PC-3 (cell line): Measurements from ENCODE around the gene MPDZ. TPM values are rescaled to one million over a fixed set of nuclear protein-coding genes. Genes with fewer than 3 reads are reported as not detected.
A peak's percentile ranks its signal among the peaks of the same experiment; 100 is the strongest.

Experiments used
- ATAC-seq: fragments of 200-7000 bp; cut with Tn5 transposase; 2 replicates; pipeline ENCODE4 v1.9.1; 2020; ENCODE audit warnings: mild to moderate bottlenecking, moderate library complexity
- BruUV-seq: library from RNA; stranded (reverse); fragments of 400-500 nt; replicated peaks from 2 replicates; lab custom pipeline; 2021; lab: Mats Ljungman, UMichigan
- CTCF ChIA-PET: fragments of 300-600 bp; sonication (Branson Sonifier 250); formaldehyde crosslinking; loops from one replicate; lab custom pipeline; 2022; ENCODE audit warnings: antibody characterized with exemption; lab: Charles Lee
- POLR2A ChIA-PET: fragments of 300-600 bp; sonication (Branson Sonifier 250); formaldehyde crosslinking; loops from one replicate; lab custom pipeline; 2022; ENCODE audit warnings: antibody characterized with exemption; ENCODE audit not compliant: unreplicated experiment; lab: Charles Lee
- DNase-seq: peaks from one replicate; pipeline ENCODE4 v3.0.0-alpha.2; 2015
- H2AFZ ChIP-seq: fragments of 300-600 bp; sonication (generic); 2 replicates; pipeline ENCODE4 v1.6.0; 2016; ENCODE audit warnings: antibody characterized with exemption, low read length
- H3F3A ChIP-seq: fragments of 300-600 bp; sonication (generic); one replicate; pipeline ENCODE4 v1.6.0; 2017; ENCODE audit warnings: antibody characterized with exemption, low read length, control low read depth, mild to moderate bottlenecking; ENCODE audit not compliant: unreplicated experiment
- H3K27ac ChIP-seq: fragments of 300-600 bp; sonication (generic); 2 replicates; pipeline ENCODE4 v1.5.1; 2016; ENCODE audit warnings: mild to moderate bottlenecking, low read length
- H3K27me3 ChIP-seq: fragments of 300-600 bp; sonication (generic); 2 replicates; pipeline ENCODE4 v1.6.1; 2016; ENCODE audit warnings: low read length, mixed read lengths
- H3K36me3 ChIP-seq: fragments of 300-600 bp; sonication (generic); 2 replicates; pipeline ENCODE4 v1.6.1; 2016; ENCODE audit warnings: low read depth, mixed run types, low read length, mixed read lengths
- H3K4me1 ChIP-seq: fragments of 300-600 bp; sonication (generic); 2 replicates; pipeline ENCODE4 v1.5.1; 2016; ENCODE audit warnings: low read length; ENCODE audit not compliant: insufficient read depth
- H3K4me2 ChIP-seq: fragments of 300-600 bp; sonication (generic); 2 replicates; pipeline ENCODE4 v1.6.0; 2016; ENCODE audit warnings: low read length
- H3K4me3 ChIP-seq: fragments of 300-600 bp; sonication (generic); 2 replicates; pipeline ENCODE4 v1.5.1; 2016; ENCODE audit warnings: mild to moderate bottlenecking, low read length, mixed read lengths
- H3K79me2 ChIP-seq: fragments of 300-600 bp; sonication (generic); 2 replicates; pipeline ENCODE4 v1.6.1; 2017; ENCODE audit warnings: low read length, mixed read lengths
- H3K9ac ChIP-seq: fragments of 300-600 bp; sonication (generic); 2 replicates; pipeline ENCODE4 v1.6.0; 2016; ENCODE audit warnings: mild to moderate bottlenecking, low read length
- H3K9me2 ChIP-seq: fragments of 300-600 bp; sonication (generic); replicated peaks from 2 replicates; pipeline ENCODE4 v1.6.1; 2016; ENCODE audit warnings: mixed run types, low read length, mixed read lengths
- H3K9me3 ChIP-seq: fragments of 300-600 bp; sonication (generic); 2 replicates; pipeline ENCODE4 v1.6.1; 2016; ENCODE audit warnings: low read length, mixed read lengths
- H4K20me1 ChIP-seq: fragments of 300-600 bp; sonication (generic); 2 replicates; pipeline ENCODE4 v1.6.1; 2016; ENCODE audit warnings: low read length, mixed read lengths
- CTCF ChIP-seq: fragments of 300-600 bp; sonication (generic); conservative IDR thresholded peaks from 2 replicates; pipeline ENCODE4 v1.5.1; 2017; ENCODE audit warnings: antibody characterized with exemption, low read depth, mild to moderate bottlenecking, low read length
- EZH2 ChIP-seq: fragments of 300-600 bp; sonication (generic); IDR thresholded peaks from one replicate; pipeline ENCODE4 v1.6.1; 2017; ENCODE audit warnings: antibody characterized with exemption, mild to moderate bottlenecking, low read length; ENCODE audit not compliant: unreplicated experiment
- EZH2phosphoT487 ChIP-seq: fragments of 300-600 bp; sonication (generic); IDR thresholded peaks from 2 replicates; pipeline ENCODE4 v1.6.1; 2018; ENCODE audit warnings: mild to moderate bottlenecking, antibody characterized with exemption, low read length, borderline replicate concordance
- intact Hi-C: fragments of 100-400 bp; cut with micrococcal nuclease; formaldehyde crosslinking; loops from 2 replicates; pipeline ENCODE4 v1.9.0; 2023
- total RNA-seq: library from RNA; depleted of rRNA; stranded (reverse); fragments of >200 nt; gene quantifications from 2 replicates; pipeline ENCODE4 v1.2.3, GENCODE V29; 2014

The MPDZ gene
- total RNA-seq, 1 experiment from 2014 or later: 6.1 TPM

- H3K4me3 ChIP-seq: no peak overlapping the region
- H3K9me2 ChIP-seq: no peaks in the 10 kb centered on the region
- no peaks in the 10 kb centered on the region for H3K36me3 ChIP-seq
- H3K79me2 ChIP-seq: peaks cover 7% of the 10 kb centered on the region; the same call in 1 of the 2 replicates
- no peaks in the 10 kb centered on the region for H4K20me1 ChIP-seq
- ATAC-seq: no peak
- H3K9ac ChIP-seq: no peak overlapping the region
- no peak for DNase-seq
- intact Hi-C loops: no loop called here
- H3K4me1 ChIP-seq: peaks cover 22% of the 10 kb centered on the region
- H3K27ac ChIP-seq: no peak overlapping the region
- H3K27me3 ChIP-seq: no peaks in the 10 kb centered on the region
- ChIA-PET POLR2A (no interaction called here), CTCF (no interaction called here)
- no TSS peak for BruUV-seq
- H2AFZ ChIP-seq: no peak overlapping the region
- no peak for TF ChIP-seq EZH2phosphoT487
- TF ChIP-seq EZH2: no peak
- no peak for TF ChIP-seq CTCF
- no peaks in the 10 kb centered on the region for H3F3A ChIP-seq
- H3K4me2 ChIP-seq: no peak overlapping the region
- no peaks in the 10 kb centered on the region for H3K9me3 ChIP-seq
Measured at GRCh38 chr9:13269589-13270452, 9.7 kb downstream of the MPDZ start.

DNA sequence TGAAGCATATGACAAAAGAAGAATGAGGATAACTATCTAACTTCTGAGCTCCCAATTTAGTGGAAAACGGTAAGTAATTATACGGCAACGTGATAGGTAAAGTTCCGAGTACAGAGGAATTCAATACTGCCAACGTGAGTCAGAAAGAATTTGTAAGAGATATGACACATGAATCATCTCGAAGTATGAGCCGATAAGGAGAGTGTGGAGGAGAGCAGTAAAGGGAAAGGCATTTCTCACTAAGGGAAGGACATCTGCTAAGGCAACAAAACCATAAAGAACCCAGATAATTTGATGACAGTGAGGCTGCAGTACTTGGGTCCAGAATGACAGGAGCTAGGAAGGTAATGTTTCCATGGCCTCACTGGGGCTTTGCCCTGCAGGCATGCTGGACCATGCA, 11.0 kb downstream of the MPDZ start:
- 0 out of 2 replicates have a peak overlapping the region, but pooled peaks have one; percentile 11 for H3K27ac ChIP-seq
- H4K20me1 ChIP-seq: no peaks in the 10 kb centered on the region
- peak overlapping the region; percentile 42; the same call in 1 of the 2 replicates for H3K4me3 ChIP-seq
- H3K9ac ChIP-seq: no peak overlapping the region
- H3K36me3 ChIP-seq: no peaks in the 10 kb centered on the region
- TF ChIP-seq EZH2phosphoT487: no peak
- TF ChIP-seq CTCF: no peak
- TF ChIP-seq EZH2: no peak
- ATAC-seq (peak; percentile 57), DNase-seq (peak; percentile 68)
- ChIA-PET CTCF (no interaction called here), POLR2A (no interaction called here)
- peaks cover 19% of the 10 kb centered on the region for H3K4me1 ChIP-seq
- H3K9me2 ChIP-seq: no peaks in the 10 kb centered on the region
- no peaks in the 10 kb centered on the region for H3K9me3 ChIP-seq
- H3K4me2 ChIP-seq: peak overlapping the region; percentile 58
- BruUV-seq: no TSS peak
- intact Hi-C loops: no loop called here
- H3F3A ChIP-seq: no peaks in the 10 kb centered on the region
- H3K79me2 ChIP-seq: 0 out of 2 replicates have a peak, but pooled peaks cover 3% of the 10 kb centered on the region
- H2AFZ ChIP-seq: no peak overlapping the region
- H3K27me3 ChIP-seq: no peaks in the 10 kb centered on the region

- Histone ChIP-seq H3K4me1 (peaks cover 19% of the 10 kb centered on the region), H3K27me3 (no peaks in the 10 kb centered on the region), H2AFZ (no peak overlapping the region), H3K27ac (peak overlapping the region; percentile 38), H3K4me3 (no peak overlapping the region), H4K20me1 (no peaks in the 10 kb centered on the region), H3K9ac (no peak overlapping the region), H3K9me3 (no peaks in the 10 kb centered on the region), H3K4me2 (peak overlapping the region; percentile 32), H3K79me2 (0 out of 2 replicates have a peak, but pooled peaks cover 3% of the 10 kb centered on the region), H3F3A (no peaks in the 10 kb centered on the region), H3K9me2 (no peaks in the 10 kb centered on the region), H3K36me3 (no peaks in the 10 kb centered on the region)
- BruUV-seq: no TSS peak
- ChIA-PET POLR2A (no interaction called here), CTCF (no interaction called here)
- intact Hi-C loops: no loop called here
- ATAC-seq (peak; percentile 89), DNase-seq (peak; percentile 86)
- no peak for TF ChIP-seq EZH2phosphoT487
- TF ChIP-seq CTCF: no peak
- no peak for TF ChIP-seq EZH2
Measured at GRCh38 chr9:13267743-13268142, 11.7 kb downstream of the MPDZ start.
